Germinal center (tissue), 1 donor: ENCODE results near the gene VSX1.

Experiments used
- DNase-seq: peaks from one replicate; pipeline ENCODE4 v3.0.0; 2012; ENCODE audit warnings: mixed read lengths, low spot score

VSX1 gene

DNA sequence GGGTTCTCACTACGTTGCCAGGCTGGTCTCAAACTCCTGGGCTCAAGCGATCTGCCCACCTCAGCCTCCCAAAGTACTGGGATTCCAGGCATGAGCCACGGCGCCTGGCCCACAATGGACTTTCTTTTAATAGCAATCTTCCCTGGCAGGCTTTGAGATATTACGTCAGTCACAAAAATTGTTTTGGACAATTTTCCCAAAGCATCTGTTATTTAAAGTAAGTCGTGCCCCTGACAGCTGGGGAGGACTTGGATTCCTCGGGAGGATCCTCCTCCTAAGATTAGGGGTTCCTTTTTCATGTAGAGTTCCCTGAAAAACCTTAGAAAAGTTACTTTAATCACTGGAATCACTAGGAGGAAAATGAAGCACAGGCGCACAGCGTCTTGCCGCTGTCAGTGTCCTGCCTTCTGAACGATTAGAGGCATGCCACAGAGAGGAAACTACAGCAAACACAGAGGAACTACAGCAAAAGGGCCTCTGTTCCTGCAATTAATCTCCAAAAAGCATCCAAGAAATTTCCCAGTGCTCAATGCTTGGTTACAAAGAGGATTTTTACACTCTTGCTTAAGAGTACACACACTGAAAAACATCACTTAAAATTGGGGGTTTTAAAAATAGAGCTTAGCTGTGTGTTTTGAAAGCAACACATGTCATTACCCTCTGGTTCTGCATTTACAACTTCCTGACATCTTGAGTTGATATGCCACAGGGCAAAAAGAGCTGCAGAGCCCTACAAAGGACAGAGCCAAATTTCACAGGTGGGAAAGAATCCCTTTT, 28.5 kb downstream of the VSX1 start:
- DNase-seq: no peak

DNA sequence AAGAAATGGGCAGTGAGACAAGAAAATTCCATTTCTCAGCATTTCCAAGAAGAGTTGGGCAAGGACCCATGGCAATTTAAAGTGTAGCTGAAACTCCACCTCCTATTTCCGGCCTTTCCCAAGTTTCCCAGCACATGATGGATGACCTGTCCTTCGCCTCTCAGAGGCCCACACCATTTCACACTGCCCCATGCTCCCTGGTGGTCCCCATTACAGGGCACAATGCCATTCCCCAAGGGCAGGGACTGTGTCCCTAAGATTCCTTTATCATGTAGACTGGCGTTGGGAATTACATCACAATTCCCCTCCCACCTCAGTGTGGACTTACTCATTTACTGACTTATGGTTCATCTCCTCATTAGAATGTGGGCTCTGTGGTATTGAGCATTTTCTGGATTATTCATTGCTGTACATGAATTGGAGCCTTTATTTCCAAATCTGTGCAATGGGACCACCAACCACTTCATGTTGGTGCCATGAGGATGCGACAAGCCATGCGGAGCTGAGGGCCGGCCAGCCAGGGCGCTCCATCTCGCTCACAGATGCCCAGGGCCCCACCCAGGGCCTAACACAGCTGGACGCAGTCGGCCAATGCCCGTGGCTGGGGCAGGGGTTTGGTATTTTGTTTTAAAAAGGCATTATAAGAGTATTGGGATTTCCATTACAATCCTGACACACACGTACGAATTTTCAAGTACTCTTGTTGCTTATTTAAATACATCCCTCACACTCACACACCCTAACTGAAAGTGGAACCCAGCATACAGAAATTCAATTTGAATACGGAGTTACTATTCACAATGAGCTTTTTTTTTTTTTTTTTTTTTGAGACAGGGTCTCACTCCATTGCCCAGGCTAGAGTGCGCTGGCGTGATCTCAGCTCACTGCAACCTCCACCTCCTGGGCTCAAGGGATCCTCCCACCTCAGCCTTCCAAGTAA, 29.4 kb downstream of the VSX1 start:
- DNase-seq: peak; percentile 40

DNA sequence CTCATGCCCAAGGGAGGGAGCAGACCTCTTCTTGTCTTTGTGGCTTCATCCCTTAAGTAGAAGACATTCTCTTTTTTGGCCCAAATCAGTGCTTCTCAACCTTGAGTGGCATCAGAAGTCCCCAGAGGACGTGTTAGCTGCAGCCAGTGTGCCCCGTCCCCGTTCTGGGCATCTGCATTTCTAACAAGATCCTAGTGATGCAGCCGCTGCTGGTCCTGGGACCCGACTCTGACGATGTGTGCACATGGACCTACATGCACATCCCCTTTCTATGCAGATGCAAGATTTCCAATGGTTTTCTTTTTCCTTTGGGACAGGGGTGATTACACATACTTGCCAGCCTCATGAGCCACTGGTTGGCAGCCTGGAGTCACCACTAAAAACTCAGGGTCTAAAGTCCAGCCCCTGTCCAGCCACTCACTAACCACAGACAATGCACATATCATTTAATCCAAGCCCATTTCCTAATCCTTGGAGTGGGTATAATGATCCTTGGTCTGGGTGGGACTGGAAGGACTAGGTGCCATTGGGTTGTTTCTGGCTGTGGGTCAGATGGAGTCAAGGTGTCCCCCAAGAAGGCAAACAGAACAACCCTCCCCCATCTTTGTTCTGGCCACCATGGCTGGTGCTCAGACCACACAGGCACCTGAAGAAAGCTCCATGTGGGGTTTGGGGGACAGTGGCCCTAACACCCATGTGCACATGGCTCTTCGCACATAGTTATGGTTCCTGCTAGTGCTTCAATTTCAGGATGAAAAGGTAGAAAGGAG, 30.4 kb downstream of the VSX1 start:
- no peak for DNase-seq

DNA sequence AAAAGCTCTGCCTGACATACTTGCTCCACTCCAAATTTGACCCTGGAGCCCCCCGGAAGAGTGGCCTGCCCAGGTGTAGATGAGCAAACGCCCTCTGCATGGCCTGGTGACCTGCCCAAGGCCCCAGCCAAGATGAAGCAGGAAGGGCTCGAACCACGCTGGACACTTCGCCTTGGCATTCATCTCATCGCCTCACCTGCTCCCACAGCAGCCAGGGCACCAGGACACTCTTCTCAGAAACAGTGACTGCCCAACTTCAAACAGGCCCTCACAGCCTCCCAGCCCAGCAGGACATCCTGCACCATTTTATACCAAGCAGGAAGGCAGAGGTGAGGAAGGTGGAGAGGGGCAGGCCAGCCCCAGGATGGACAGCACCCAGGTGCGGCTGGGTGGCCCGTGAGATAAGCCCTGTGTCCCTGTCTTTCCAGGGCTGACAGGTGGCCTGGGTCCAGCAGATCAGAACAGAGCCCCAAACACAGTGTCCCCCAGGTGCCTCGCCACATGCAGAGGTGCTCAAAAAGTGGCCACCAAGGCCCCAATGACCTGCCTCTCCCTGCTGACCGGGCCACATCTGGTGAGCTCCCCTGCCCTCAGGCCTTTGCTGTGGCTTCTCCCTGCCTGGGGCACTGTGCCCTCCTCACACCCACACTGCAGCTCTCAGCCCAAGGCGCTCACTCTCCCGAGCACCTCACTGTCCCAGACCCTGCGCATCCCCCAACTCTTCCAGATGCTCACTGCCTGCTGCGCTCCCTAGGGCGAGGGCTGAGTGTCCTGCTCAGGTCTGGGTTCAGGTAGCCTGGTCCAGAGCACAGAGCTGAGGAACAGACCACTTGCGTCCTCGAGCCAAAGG, 31.2 kb downstream of the VSX1 start:
- DNase-seq: no peak

DNA sequence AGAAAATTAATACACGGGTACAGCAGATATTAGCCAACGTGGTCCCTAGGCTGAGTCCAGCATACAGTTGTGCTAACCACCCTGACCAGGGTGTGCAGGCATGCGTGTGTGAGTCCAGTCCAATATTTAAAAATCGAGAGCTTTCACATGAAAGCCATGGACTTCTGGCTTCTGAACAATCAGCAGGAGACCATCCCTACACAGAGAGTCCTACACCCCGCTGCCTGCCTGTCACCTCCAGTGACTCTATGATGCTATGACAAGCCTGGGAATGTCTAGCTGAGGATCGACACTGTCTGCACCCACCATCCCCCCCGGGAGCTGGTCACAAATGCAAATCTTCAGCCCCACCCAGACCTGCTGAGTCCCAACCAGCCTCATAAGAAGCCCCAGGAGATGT, 31.9 kb downstream of the VSX1 start:
- no peak for DNase-seq

DNA sequence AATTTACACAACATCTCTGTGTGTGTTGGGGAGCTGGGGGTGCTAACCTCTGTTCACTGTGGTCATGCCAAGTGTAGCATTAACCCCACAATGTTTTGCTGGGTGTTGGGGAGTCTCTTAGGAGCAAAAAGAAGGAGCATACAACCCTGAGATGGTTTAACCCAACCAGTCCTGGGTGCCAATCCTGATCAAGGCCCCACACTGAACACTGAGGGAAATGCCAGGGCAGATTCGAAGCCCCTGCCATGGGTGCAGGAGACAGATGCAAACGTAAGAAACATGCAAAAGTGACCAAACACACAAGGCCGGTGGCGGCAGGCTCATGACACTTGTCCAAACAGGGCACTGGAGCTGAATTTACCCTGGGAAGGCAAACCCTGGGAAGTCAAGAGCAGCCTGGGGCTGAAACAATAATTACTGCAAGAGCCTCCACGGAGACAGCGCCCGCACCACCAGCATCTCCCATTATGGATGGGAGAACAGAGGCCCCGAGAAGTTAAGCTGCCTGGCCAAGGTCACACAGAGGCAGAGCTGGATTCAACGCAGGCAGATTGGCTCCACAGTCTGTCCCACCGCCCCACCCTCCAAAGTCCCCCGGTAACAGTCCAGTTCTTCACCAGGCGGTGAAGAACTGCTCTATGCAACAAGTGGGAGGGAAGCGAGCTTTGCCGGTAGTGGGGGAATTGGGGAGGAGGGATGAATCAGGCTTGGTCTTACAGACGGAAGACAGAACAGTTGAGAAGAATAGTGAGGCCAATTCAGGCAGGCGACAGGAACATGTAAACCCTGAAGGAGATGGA, 32.5 kb downstream of the VSX1 start:
- no peak for DNase-seq

DNA sequence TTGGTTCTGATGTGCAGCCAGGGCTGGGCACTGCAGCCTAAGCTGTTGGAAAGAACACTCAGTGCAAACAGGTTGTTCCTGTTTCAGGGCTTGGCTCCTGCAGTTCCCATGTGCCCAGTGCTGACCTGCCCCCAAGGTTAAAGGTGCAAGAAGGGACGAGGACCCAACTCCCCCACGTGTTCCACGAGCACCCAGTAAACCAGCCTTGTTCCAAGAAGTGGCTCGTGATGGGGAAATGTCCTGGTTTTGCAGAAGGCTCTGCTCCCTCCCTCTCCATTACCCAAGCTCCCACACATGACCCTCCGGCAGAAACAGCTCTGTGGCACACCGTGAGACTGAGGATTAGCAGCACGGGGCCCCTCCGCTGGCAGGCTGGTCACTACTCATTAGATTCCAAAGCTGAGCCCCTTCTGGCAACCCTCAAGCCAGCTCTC, 33.4 kb downstream of the VSX1 start:
- no peak for DNase-seq

DNA sequence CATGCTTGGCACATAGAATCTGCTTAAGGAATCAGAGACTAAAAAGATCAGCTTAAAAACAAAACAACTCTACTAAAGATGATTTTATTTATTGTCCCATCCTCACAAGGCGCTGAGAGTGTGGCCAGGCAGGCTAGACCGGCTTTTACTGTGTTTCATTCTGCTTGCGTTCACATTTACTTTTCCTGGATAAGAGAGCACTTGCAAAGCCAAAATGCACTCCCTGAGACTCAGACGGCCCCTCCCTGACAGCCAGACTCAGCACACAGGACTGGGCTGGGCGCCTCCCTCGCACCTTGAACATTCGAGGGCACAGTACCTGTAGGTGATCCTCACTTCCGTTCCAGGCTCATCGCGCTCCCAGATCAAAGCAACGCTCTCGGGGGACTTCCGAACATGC, 34.2 kb downstream of the VSX1 start:
- no peak for DNase-seq

DNA sequence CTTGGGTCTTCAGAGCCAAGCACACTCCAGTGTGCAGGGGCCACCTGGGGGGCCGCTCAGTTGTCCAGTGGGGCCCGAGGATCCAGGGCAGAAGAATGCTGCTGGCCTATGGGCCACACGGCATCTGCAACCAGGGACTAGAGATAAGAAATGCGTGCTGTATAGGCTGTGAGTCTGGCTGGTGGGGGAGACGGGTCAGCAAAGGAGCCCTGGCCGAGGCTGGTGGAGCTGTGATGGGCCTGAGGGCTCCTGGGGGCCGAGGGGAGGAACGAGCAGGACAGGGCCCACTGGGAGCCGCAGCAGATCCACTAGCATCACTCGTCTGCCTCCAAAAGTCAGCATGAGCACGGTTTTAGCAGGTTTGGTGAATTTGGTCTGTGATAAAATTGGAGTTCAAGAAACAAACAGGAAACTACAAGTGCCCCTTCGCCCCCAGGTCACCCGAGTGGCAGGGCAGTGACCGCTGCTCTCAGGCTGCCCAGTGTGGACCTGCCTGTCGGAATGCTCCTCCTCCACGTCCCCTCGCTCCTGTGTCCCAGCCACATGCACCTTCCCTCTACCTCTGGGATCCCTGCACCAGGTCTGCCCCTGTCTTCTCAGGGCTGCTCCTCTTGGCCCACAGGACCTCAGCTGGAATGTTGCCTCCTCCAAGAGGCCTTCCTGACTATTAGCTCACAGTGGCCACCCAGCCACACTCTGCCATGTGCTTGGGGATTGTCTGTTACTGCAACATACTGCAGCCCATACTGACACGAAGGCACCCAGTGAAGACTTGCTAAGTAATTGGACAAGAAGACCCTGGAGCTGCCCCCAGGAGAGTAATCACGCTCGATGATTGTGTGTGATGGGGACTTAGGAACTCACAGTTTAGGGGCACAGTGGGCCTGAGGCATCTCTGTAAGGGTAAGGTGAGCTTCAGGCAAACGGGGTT, 34.9 kb downstream of the VSX1 start:
- DNase-seq: no peak

DNA sequence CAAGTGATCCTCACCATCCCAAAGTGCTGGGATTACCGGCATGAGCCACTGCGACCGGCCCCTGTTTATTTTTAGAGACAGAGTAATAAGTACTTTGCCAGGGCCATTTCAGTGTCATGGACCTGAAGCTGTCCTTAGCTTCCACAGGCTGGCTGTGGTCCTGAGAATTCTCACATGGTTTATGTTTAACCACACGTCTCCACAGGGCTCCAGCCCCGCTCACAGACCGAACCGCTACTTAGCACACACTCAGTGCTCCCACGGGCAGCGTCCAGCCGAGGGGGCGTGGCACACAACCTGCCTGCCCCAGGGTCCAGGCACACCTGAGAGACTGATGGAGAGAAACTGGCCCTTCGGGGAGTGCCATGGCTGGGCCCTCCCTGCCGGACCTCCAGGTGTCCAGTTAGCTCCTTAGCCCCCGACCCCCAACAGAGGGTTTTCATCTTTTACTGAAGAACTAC, 35.7 kb downstream of the VSX1 start:
- no peak for DNase-seq

DNA sequence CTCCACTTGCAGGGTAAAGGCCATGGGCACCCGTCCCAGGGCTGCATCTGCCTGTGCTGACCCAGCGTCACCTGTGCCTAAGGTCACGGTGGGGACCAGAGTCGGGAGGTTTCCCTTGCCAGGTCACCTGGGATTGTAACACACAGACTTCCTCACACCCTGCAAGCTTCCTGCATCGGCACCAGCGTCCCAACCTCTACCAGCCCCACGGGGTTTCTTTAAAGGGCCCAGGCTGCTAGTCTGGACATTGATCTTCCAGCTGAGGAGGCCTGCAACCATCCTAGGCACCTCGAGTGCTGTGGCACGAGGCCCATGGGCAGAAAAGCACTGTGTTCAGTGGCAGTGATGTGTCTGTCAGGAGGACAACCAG, 36.6 kb downstream of the VSX1 start:
- no peak for DNase-seq

DNA sequence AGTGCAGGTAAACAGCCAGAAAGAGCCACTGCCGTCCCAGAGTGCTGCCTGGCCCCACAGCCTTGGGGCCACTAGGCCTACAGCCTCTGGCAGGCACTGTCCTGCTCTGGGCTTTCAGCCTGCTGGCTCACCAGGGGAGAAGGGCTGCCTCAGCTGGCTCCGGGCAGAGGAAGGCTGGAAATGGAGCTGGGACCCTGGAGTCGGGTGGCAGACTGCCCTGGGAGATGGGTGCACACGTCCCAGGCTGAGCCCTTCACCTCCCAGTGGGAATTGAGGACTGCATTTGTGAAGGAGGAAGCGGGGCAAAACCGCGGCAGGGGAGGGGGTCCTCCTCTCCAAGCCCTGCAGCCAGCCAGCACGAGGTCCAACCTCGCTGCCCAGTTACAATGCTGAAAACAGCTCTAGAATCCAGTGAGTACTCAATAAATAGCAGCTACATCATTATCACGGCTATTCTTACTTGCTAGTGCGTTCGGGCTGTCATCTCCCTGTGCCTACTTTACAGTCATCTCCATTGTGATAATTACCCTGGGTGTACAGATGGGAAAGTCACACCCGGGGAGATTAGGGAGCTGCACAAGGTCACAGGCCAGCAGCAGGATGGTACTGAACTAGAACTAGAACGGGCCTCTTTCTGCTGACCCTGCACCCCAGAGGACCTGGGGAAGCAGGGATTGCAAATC, 37.1 kb downstream of the VSX1 start:
- no peak for DNase-seq

DNA sequence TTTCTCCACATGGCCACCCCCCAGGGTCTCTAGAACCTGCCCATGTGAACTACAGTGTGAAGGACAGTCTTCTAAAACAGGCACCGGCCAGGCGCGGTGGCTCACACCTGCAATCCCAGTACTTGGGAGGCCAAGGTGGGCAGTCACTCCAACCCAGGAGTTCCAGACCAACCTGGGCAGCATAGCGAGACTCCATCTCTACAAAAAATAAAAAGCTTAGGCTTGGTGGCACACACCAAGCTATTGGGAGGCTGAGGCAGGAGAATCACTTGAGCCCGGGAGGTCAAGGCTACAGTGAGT, 37.7 kb downstream of the VSX1 start:
- no peak for DNase-seq

DNA sequence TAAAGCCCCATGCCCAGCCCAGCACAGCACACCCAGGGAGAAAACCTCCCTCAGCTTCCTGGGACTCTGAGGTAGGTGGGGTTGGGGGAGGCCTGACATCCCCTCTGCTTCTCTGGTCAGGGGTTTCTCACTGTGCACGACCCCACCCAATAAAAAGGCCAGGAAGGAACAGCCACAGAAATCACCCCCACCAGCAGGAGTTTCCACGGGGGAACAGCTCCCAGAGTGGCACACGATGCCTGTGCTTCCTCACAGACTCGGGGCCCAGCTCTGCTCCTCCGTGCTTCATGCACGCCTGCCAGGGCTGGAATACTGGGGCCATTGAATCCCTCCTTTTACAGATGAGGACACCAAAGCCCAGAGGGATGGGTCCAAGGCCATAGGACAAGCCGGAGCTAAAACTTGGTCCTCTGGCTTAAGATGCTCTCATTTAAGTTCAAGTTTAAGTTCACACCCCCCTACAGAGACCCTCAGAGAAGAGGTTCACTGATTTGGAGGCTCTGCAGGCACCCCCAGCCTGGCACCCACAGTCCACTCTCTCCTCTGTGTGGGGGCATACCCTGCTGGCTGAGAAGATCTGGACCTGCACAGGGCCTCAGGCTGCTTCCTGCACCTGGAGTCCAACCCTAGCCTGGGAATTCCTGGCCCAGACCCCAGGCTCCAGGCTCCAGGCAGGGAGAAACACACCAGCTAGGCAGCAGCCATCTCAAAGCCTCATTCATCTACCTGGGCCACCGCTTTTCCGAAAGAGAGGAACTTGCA, 38.3 kb downstream of the VSX1 start:
- DNase-seq: no peak

DNA sequence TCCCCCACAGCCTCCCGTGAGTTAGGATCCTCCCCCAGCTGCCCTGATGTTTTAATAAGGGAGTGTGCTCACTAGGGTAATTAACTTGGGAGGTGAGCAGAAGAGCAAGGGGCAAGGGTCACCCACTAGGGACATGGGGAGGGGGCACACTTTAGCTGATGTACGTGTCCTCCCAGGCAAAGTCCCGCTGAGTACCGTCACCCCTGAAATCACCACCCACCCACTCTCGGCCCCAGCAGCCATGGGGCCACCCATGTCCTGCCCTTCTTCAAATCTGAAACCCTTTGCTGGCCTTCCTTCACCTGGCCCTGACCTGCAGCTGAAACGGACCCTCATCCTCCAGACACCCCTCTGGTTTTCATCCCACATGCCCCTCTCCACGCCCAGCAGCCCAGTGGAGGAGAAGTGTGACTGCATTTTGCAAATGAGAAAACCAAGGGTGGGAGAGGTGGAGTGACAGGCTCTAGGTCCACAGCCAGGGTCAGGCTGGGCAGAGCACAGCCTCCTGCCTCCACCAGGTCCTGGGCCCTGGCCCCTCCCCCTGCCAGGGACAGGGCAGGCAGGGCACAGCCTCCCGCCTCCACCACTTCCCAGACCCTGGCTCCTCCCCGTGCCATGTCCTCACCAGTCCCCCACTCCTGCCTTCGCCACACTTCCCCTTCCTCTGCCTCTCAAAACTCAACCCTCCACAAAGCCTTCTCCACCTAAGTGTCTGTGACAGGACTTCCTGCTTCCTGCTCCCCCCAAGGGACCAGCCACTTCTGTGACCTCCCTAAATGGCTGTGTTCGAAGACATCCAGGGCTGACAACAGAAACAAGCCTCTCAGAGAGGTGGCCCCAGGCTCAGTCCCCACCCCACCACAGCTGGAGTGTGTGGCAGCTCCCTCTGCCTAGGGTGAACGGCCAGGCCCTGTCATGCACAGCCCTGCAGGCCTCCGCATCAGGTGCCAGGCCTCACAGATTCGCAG, 39.1 kb downstream of the VSX1 start:
- DNase-seq: peak; percentile 85

DNA sequence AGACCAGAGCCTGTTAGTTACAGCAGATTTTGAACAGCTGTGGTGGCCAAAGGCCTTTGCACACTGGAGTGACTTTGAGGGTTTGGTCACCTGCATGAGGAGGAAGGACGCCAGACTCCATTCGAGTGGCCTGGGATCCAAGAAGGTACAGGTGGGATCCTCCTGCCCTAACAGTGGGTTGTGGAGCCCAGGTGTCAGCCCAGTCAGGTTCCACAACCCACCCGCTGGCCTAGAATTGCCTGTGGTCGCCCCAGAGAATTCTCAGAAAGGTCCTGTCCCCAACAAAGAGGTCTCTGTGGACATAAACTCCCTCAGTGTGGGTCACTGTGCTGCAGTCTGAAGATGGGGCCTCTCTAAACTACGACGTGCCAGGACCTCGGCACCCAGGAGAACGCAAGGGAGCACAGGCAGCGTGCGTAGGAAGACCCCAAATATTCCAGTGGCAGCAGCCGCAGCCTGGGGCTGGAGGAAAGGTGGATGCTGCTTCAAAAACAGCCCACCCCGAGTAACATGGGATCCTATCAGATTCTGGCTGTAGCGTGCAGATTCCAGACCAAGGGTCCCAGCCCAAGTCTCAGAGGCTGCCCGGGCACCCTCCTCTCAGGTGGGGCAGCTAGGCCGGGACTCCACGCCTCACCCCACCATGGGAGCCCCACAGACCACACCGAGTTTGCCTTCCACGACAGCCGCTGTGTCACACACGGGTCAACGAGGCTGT, 40.0 kb downstream of the VSX1 start:
- DNase-seq: no peak
